Breast epithelium (tissue), 3 donors: ENCODE results near the gene CXXC5.
A peak's percentile ranks its signal among the peaks of the same experiment; 100 is the strongest.

Source experiments
- POLR2A ChIP-seq: fragments of 450-650 bp; IDR thresholded peaks from one replicate; pipeline ENCODE4 v1.6.1; 2016; ENCODE audit warnings: antibody characterized with exemption, mild to moderate bottlenecking, moderate library complexity
- TF ChIP-seq, protein P1 (sequence below), 3 donors: fragments of 450-650 bp; IDR thresholded peaks; one replicate each; pipeline ENCODE4 v1.5.1; 2016 to 2017; ENCODE audit warnings: antibody characterized with exemption in 3 of 3, mild to moderate bottlenecking in 3 of 3, moderate library complexity in 3 of 3

GRCh38 chr5:139635606-139636206, 12.4 kb upstream of the CXXC5 start:
- TF ChIP-seq, protein P1, sequence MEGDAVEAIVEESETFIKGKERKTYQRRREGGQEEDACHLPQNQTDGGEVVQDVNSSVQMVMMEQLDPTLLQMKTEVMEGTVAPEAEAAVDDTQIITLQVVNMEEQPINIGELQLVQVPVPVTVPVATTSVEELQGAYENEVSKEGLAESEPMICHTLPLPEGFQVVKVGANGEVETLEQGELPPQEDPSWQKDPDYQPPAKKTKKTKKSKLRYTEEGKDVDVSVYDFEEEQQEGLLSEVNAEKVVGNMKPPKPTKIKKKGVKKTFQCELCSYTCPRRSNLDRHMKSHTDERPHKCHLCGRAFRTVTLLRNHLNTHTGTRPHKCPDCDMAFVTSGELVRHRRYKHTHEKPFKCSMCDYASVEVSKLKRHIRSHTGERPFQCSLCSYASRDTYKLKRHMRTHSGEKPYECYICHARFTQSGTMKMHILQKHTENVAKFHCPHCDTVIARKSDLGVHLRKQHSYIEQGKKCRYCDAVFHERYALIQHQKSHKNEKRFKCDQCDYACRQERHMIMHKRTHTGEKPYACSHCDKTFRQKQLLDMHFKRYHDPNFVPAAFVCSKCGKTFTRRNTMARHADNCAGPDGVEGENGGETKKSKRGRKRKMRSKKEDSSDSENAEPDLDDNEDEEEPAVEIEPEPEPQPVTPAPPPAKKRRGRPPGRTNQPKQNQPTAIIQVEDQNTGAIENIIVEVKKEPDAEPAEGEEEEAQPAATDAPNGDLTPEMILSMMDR (IDR thresholded peaks at IDR 0.05): peak; percentile 33 to 58 (median 55)
- no peak for TF ChIP-seq POLR2A
